Peyer's patch (tissue), 4 donors: Measurements from ENCODE around the gene APCS. TPM values are rescaled to one million over a fixed set of nuclear protein-coding genes. Genes with fewer than 3 reads are reported as not detected.

ENCODE experiments used
- DNase-seq, 3 donors: peaks; one replicate each; pipeline ENCODE4 v3.0.0-alpha.2; 2017 to 2019
- H3K27ac ChIP-seq, 4 donors: fragments of 200-600 bp; sonication (generic); one replicate each; pipeline ENCODE4 v1.5.1; 2016 to 2019
- H3K27me3 ChIP-seq, 2 donors: fragments of 200-600 bp; sonication (generic); one replicate each; pipeline ENCODE4 v1.5.1; 2019
- H3K36me3 ChIP-seq, 3 donors: fragments of 200-600 bp; sonication (generic); one replicate each; pipeline ENCODE4 v1.5.1; 2016 to 2019
- H3K4me1 ChIP-seq, 4 donors: fragments of 200-600 bp; sonication (generic); one replicate each; pipeline ENCODE4 v1.5.1; 2016 to 2019
- H3K4me3 ChIP-seq, 4 donors: fragments of 200-600 bp; sonication (generic); 1 replicate in 3 of 4; 2 replicates in 1 of 4; pipeline ENCODE4 v1.5.1; 2016 to 2019; ENCODE audit warnings: mild to moderate bottlenecking in 1 of 4
- H3K9me3 ChIP-seq, 4 donors: fragments of 200-600 bp; sonication (generic); one replicate each; pipeline ENCODE4 v1.5.1; 2016 to 2019; ENCODE audit warnings: mild to moderate bottlenecking in 1 of 4
- POLR2A ChIP-seq, 2 donors: fragments of 450-650 bp; IDR thresholded peaks; one replicate each; pipeline ENCODE4 v1.5.1; 2017; ENCODE audit warnings: antibody characterized with exemption in 2 of 2, mild to moderate bottlenecking in 2 of 2, moderate library complexity in 2 of 2
- total RNA-seq, 4 donors: library from RNA; depleted of rRNA; stranded (reverse); fragments of >200 nt; gene quantifications; one replicate each; pipeline ENCODE4 v1.1.0, GENCODE V29; 2016
- TF ChIP-seq, protein P1 (sequence below), 6 experiments: fragments of 450-650 bp in 4 of 6; fragments of 200-600 bp in 2 of 6; sonication (generic) in 1 of 6; IDR thresholded peaks; one replicate each; pipeline ENCODE4 v1.5.1; 2017 to 2019; ENCODE audit warnings: antibody characterized with exemption in 6 of 6, mild to moderate bottlenecking in 3 of 6, moderate library complexity in 1 of 6

APCS gene, protein sequence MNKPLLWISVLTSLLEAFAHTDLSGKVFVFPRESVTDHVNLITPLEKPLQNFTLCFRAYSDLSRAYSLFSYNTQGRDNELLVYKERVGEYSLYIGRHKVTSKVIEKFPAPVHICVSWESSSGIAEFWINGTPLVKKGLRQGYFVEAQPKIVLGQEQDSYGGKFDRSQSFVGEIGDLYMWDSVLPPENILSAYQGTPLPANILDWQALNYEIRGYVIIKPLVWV
- total RNA-seq: not detected

DNA sequence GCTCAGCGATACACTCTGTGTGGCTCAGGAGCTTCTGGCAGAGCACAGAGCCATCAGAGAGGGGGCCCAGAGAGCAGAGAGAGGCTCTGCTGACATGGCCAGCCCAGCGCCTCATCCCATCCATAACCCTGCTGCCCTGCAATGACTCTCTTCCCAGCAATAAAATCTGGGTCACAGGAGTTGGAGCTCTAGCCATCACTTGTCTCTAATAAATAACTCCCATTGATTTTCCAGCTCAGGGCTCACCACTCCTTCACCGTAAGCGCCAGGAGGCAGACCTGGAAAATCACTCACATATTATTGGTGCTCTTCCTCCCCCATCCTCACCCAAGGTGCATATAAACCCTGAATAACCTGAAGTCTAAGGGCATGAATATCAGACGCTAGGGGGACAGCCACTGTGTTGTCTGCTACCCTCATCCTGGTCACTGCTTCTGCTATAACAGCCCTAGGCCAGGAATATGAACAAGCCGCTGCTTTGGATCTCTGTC is at the start of gene APCS:
Gene APCS (plus strand): TSS at position 366 of the 491 bp plus-strand sequence. CDS start 96 bp downstream, at position 462.
- Histone ChIP-seq H3K4me1 (no peaks in the 10 kb centered on the region), H3K9me3 (no peaks in the 10 kb centered on the region), H3K27ac (no peak within 1 kb of the TSS), H3K36me3 (no peaks in the 10 kb centered on the region), H3K27me3 (no peaks in the 10 kb centered on the region), H3K4me3 (peak within 1 kb of the TSS in 1 of 4 donors; percentile 21)
- TF ChIP-seq, protein P1, sequence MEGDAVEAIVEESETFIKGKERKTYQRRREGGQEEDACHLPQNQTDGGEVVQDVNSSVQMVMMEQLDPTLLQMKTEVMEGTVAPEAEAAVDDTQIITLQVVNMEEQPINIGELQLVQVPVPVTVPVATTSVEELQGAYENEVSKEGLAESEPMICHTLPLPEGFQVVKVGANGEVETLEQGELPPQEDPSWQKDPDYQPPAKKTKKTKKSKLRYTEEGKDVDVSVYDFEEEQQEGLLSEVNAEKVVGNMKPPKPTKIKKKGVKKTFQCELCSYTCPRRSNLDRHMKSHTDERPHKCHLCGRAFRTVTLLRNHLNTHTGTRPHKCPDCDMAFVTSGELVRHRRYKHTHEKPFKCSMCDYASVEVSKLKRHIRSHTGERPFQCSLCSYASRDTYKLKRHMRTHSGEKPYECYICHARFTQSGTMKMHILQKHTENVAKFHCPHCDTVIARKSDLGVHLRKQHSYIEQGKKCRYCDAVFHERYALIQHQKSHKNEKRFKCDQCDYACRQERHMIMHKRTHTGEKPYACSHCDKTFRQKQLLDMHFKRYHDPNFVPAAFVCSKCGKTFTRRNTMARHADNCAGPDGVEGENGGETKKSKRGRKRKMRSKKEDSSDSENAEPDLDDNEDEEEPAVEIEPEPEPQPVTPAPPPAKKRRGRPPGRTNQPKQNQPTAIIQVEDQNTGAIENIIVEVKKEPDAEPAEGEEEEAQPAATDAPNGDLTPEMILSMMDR (IDR thresholded peaks at IDR 0.05): no peak
- no peak for TF ChIP-seq POLR2A (IDR thresholded peaks at IDR 0.05)
- DNase-seq: no peak

DNA sequence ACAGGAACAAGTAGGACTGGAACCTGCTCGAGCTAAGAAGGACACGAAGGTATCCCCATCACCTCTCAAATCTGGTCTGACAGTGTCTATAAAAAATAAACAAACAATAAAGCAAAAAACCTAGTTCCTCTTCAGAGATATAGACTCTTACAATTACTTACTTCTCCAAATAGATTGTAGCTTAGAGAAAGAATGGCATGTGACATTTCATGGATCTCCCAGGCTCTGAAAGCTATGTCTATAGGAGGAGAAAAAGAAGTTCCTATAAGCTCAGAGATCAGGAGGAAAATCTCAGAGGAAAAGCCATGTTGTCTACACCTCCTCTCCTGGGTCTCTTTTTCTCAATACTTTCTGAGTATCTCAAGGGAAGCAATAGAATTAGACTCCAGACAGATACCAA is 39.5 kb upstream of the APCS start:
- H3K4me1 ChIP-seq: no peaks in the 10 kb centered on the region
- H3K9me3 ChIP-seq: no peaks in the 10 kb centered on the region
- no peak for DNase-seq
- H3K27ac ChIP-seq: no peak overlapping the region
- H3K4me3 ChIP-seq: no peak overlapping the region
- no peaks in the 10 kb centered on the region for H3K27me3 ChIP-seq
- no peaks in the 10 kb centered on the region for H3K36me3 ChIP-seq
- TF ChIP-seq POLR2A (IDR thresholded peaks at IDR 0.05): no peak
- TF ChIP-seq, protein P1 (IDR thresholded peaks at IDR 0.05): no peak

DNA sequence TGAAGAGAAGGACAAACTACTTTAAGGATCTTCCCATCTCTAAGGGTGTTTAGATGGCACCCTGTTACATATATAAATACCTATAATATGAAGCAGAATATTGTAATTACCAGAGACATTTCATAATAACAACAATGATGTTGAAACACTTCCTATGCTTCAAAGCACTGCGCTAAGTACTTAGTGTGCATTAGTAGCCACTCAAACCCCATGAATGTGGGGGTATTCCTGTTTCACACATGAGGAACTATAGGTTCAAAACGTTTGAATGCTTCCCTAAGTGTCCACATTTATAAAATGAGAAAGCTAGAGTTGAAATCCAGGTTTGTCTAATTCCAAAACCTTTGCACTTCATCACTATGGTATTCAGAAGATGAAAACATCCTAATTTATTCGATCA is 33.4 kb upstream of the APCS start:
- no peaks in the 10 kb centered on the region for H3K9me3 ChIP-seq
- no peaks in the 10 kb centered on the region for H3K27me3 ChIP-seq
- H3K36me3 ChIP-seq: no peaks in the 10 kb centered on the region
- TF ChIP-seq, protein P1 (IDR thresholded peaks at IDR 0.05): no peak
- no peak for TF ChIP-seq POLR2A (IDR thresholded peaks at IDR 0.05)
- no peak overlapping the region for H3K4me3 ChIP-seq
- H3K4me1 ChIP-seq: no peaks in the 10 kb centered on the region
- DNase-seq: no peak
- no peak overlapping the region for H3K27ac ChIP-seq

DNA sequence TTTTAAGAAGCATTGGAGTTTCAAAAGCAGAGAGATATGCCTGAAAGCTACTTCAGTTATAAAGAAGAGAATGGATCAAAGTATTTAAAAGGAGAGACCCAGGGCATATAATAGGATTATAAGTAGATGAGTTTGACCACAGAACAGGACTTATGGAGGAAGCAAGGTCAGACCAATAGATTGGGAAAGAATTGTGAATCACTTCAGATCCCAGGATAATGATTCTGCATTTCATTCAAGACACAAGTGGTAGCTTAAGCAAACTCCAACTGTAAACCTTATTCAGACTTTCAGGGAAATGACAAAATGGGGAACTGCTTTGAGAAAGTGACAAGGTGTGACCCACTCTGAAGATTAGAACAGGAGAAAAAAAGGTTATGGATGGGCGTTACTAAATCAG is 32.9 kb upstream of the APCS start:
- TF ChIP-seq, protein P1 (IDR thresholded peaks at IDR 0.05): no peak
- no peak for TF ChIP-seq POLR2A (IDR thresholded peaks at IDR 0.05)
- no peaks in the 10 kb centered on the region for H3K36me3 ChIP-seq
- no peak overlapping the region for H3K27ac ChIP-seq
- H3K4me3 ChIP-seq: no peak overlapping the region
- H3K27me3 ChIP-seq: no peaks in the 10 kb centered on the region
- DNase-seq: no peak
- no peaks in the 10 kb centered on the region for H3K9me3 ChIP-seq
- H3K4me1 ChIP-seq: no peaks in the 10 kb centered on the region

DNA sequence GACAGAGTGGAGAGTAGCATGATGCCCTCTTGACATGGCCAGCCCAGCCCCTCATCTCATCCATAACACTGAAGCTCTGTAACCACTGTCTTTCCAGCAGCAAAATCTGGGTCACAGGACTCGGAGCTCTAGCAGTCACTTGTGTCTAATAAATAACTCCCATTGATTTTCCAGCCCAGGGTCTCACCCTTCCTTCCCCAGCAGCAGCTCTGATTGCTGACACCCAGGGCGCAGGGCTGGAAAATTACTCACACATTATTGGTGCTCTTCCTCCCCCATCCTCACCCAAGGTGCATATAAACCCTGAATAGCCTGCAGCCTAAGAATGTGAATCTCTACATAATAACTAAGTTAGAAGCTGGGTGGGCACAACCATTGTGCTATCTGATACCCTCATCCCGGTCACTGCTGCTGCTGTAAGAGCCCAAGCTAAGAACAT is 30.7 kb upstream of the APCS start:
- Histone ChIP-seq H3K27me3 (no peaks in the 10 kb centered on the region), H3K27ac (no peak overlapping the region), H3K4me1 (no peaks in the 10 kb centered on the region), H3K9me3 (no peaks in the 10 kb centered on the region), H3K4me3 (no peak overlapping the region), H3K36me3 (no peaks in the 10 kb centered on the region)
- DNase-seq: no peak
- TF ChIP-seq, protein P1 (IDR thresholded peaks at IDR 0.05): no peak
- no peak for TF ChIP-seq POLR2A (IDR thresholded peaks at IDR 0.05)
